ENCODE results near the gene BCDIN3D. TPM values are rescaled to one million over a fixed set of nuclear protein-coding genes. Genes with fewer than 3 reads are reported as not detected.

Gene BCDIN3D
- total and polyA plus RNA-seq, 4 donors: 2.6 to 4.4 (median 3.0) TPM

- peaks cover 0 to 12% (median 3%) of the 10 kb centered on the region in 5 donors for H3K4me1 ChIP-seq (ENCODE audit: control insufficient read depth in 5 of 5, insufficient read depth in 5 of 5, low read length in 5 of 5)
Measured at GRCh38 chr12:49819786-49820185, 23.1 kb downstream of the BCDIN3D start.

GRCh38 chr12:49818241-49818895 lies 24.5 kb downstream of the BCDIN3D start:
- no peak for TF ChIP-seq CTCF (IDR thresholded peaks at IDR 0.05; ENCODE audit: control extremely low read depth, extremely low read depth)
- H3K9me3 ChIP-seq (ENCODE audit: control insufficient read depth in 4 of 4, insufficient read depth in 3 of 4, low read length in 3 of 4): no peaks in the 10 kb centered on the region
- no peak overlapping the region for H3K27ac ChIP-seq (ENCODE audit: low read depth in 1 of 2, low read length in 1 of 2)
- H3K27me3 ChIP-seq (ENCODE audit: control insufficient read depth in 3 of 3, insufficient read depth in 3 of 3, low read length in 2 of 3): no peaks in the 10 kb centered on the region
- H3K4me1 ChIP-seq (ENCODE audit: control insufficient read depth in 5 of 5, insufficient read depth in 5 of 5, low read length in 5 of 5): peaks cover 0 to 6% (median 2%) of the 10 kb centered on the region in 5 donors
- WGBS, 2 donors: 67 to 73% methylated on average over 7 of the region's 7 CpGs
- DNase-seq (no peak), ATAC-seq (ENCODE audit: insufficient read depth, low FRiP score) (no peak)
- no peak overlapping the region for H3K9ac ChIP-seq (ENCODE audit: insufficient read depth in 1 of 2, low read length in 2 of 2)
- H3K36me3 ChIP-seq (ENCODE audit: control insufficient read depth in 4 of 4, insufficient read depth in 4 of 4, low read length in 4 of 4): peaks cover 0 to 4% (median 2%) of the 10 kb centered on the region in 4 donors
- no peak overlapping the region for H3K4me3 ChIP-seq

More at GRCh38 chr12:49819786-49820185, 23.1 kb downstream of the BCDIN3D start:
- Histone ChIP-seq H3K9me3 (ENCODE audit: control insufficient read depth in 4 of 4, insufficient read depth in 3 of 4, low read length in 3 of 4) (no peaks in the 10 kb centered on the region), H3K9ac (ENCODE audit: insufficient read depth in 1 of 2, low read length in 2 of 2) (no peak overlapping the region), H3K36me3 (ENCODE audit: control insufficient read depth in 4 of 4, insufficient read depth in 4 of 4, low read length in 4 of 4) (peaks cover 0 to 4% (median 3%) of the 10 kb centered on the region in 4 donors), H3K27ac (ENCODE audit: low read depth in 1 of 2, low read length in 1 of 2) (peak overlapping the region in 1 of 2 donors; percentile 84), H3K27me3 (ENCODE audit: control insufficient read depth in 3 of 3, insufficient read depth in 3 of 3, low read length in 2 of 3) (no peaks in the 10 kb centered on the region), H3K4me3 (no peak overlapping the region)
- no peak for DNase-seq
- no peak for TF ChIP-seq CTCF (IDR thresholded peaks at IDR 0.05; ENCODE audit: control extremely low read depth, extremely low read depth)
- ATAC-seq (ENCODE audit: insufficient read depth, low FRiP score): no peak
- WGBS, 2 donors: 74 to 76% methylated on average over 2 of the region's 2 CpGs

- H3K27ac ChIP-seq (ENCODE audit: low read depth in 1 of 2, low read length in 1 of 2): no peak overlapping the region
- H3K9me3 ChIP-seq (ENCODE audit: control insufficient read depth in 4 of 4, insufficient read depth in 3 of 4, low read length in 3 of 4): no peaks in the 10 kb centered on the region
- peaks cover 13 to 28% (median 22%) of the 10 kb centered on the region in 5 donors for H3K4me1 ChIP-seq (ENCODE audit: control insufficient read depth in 5 of 5, insufficient read depth in 5 of 5, low read length in 5 of 5)
- DNase-seq: no peak
- H3K36me3 ChIP-seq (ENCODE audit: control insufficient read depth in 4 of 4, insufficient read depth in 4 of 4, low read length in 4 of 4): no peaks in the 10 kb centered on the region
- no peak overlapping the region for H3K4me3 ChIP-seq
- ATAC-seq (ENCODE audit: insufficient read depth, low FRiP score): no peak
- WGBS, 2 donors: 80 to 88% methylated on average over 1 of the region's 1 CpG
- no peak for TF ChIP-seq CTCF (IDR thresholded peaks at IDR 0.05; ENCODE audit: control extremely low read depth, extremely low read depth)
- no peak overlapping the region for H3K9ac ChIP-seq (ENCODE audit: insufficient read depth in 1 of 2, low read length in 2 of 2)
- H3K27me3 ChIP-seq (ENCODE audit: control insufficient read depth in 3 of 3, insufficient read depth in 3 of 3, low read length in 2 of 3): no peaks in the 10 kb centered on the region
Measured at GRCh38 chr12:49813131-49813530, 29.8 kb downstream of the BCDIN3D start.

All from lung (tissue), 12 donors.